HCEC 1CT (cell line): ENCODE measurements around the gene SEMA3E.
"Not testable (repeated sequence)": the region's sequence is repeated elsewhere in the genome, so short reads cannot be mapped to it uniquely, and the experiment has no call there.

Experiments used
- DNase-seq: peaks from one replicate; pipeline ENCODE4 v3.0.0-alpha.2; 2017

SEMA3E gene

GRCh38 chr7:83648464-83649241 is at the start of gene SEMA3E:
SEMA3E (minus strand) TSS chr7:83649139.
- DNase-seq: peak; percentile 52

- DNase-seq: peak; percentile 9
Observed at GRCh38 chr7:83697804-83698530, 49.0 kb upstream of the SEMA3E start.

- DNase-seq: no peak
Observed at GRCh38 chr7:83696101-83696500, 47.2 kb upstream of the SEMA3E start.

- DNase-seq: no peak
Observed at GRCh38 chr7:83695128-83695960, 46.4 kb upstream of the SEMA3E start.

DNA sequence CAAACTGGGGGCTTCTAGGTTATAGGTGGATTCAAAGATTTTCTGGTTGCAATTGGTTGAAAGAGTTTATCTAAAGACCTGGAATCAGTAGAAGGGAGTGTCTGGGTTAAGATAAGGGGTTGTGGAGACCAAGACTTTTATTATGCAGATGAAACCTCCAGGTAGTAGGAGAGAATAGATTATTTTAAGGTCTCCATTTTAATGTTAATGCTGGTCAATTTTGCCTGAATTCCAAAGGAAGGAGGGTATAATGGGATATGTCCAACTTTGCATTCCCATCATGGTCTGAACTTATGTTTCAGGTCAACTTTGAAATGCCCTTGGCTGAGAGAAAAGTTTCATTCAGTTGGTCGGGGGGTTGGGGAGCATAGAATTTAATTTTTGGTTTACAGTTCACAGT is 44.3 kb upstream of the SEMA3E start:
- no peak for DNase-seq

DNA sequence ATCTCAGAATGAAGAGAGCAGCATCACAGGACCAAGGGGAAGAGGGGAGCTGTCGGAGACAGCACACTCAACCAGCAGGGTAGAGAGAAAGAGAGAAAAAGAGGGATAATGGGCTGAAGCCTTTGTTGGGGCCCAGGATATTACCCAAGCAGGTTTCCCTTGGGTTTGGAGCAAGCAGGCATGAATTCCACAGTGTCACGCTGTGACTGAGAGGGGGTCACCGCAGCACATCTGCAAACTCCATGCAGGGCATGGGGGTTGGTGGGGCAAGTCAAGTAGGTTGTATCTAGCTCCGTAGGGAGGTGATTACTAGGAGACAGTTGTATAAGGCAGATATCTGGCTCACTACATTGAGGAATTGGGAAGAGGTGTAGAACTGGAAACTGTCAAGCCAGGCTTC is 42.2 kb upstream of the SEMA3E start:
- no peak for DNase-seq

- no peak for DNase-seq
Observed at GRCh38 chr7:83689855-83690254, 40.9 kb upstream of the SEMA3E start.

- DNase-seq: no peak
Observed at GRCh38 chr7:83686416-83686815, 37.5 kb upstream of the SEMA3E start.

- no peak for DNase-seq
Observed at GRCh38 chr7:83684928-83685327, 36.0 kb upstream of the SEMA3E start.

DNA sequence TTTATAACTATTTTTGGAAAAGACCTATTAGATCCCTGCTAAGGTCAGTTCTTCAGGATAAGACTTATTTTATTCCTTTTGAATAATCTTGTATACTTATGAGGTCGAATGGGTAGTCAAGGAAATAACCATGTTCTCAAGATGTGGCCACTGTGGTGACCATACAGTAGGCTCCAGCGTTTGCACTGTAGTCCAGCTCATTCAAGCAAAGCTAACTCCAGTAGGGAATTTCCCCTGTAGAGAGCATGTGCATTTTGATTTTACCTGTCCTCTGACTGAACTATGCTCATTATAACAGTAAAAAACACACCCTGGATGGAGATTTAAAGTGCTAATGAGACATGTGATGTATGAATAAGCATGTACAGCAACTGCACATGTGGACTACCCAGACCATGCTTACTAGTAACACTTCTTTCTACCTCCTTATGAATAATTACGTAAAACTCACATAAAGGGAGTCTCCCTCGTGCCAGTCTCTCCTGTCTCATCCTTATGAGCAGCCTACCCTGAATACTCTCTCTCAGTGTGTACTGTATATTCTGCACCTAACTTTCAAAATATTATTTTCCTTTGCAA is 32.4 kb upstream of the SEMA3E start:
- no peak for DNase-seq

DNA sequence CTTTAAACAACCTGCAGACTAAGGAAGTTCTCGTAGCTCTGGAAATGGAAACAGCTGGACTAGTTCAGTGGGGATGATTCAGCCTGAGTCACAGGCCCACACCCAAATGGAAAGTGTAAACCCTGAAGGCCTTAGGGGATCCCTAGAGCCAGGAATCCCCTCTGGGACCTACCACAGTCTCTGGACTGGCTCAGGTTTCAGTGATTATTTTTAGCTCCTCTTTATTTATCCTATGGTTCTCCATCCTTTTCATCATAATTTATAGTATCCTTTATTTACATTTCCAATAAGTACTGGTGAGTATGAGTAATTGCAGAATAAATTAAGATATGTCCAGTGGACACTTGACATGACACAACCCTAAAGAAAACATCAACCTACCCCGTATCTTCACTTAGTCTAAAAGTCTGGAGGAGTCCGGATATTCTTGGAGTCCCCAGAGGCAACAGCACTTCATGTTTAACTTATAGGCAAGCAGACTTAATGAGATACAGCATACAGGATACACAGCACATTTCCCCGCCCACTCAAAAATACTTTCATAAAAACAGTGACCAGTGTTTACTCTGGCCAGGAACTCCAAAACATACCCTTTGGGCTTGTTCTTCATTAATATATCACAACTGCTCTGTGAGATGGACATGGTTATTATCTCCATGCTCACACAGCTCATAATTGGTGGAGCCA is 28.4 kb upstream of the SEMA3E start:
- peak; percentile 95 for DNase-seq

DNA sequence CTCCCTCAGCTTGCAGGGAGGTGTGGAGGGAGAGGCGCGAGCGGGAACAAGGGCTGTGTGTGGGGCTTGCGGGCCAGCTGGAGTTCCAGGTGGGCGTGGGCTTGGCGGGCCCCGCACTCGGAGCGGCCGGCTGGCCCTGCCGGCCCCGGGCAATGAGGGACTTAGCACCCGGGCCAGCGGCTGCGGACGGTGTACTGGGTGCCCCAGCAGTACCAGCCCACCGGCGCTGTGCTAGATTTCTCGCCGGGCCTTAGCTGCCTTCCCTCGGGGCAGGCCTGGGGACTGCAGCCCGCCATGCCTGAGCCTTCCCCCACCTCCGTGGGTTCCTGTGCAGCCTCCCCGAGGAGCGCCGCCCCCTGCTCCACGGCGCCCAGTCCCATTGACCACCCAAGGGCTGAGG is 24.4 kb upstream of the SEMA3E start:
- DNase-seq: not testable (repeated sequence)

GRCh38 chr7:83672157-83672556 is 23.2 kb upstream of the SEMA3E start:
- no peak for DNase-seq

GRCh38 chr7:83663131-83663530 is 14.2 kb upstream of the SEMA3E start:
- no peak for DNase-seq

DNA sequence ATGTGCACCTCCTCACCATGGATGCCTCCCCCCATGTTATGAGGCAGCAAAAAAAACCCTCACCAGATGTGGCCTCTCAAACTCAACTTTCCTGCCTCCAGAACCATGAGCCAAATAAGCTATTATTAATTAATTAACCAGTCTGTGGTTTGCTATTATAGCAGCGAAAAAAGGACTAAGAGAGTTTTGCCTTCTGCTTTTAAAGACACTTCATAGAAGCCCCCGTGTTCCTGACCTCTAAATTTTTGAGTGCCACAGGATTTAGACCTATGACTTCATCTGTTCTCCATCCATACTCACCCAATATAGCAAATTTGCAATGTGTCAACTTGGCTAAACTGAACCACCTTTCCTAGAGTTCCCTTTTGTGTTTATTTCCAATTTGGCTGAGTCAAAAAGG is 9.2 kb upstream of the SEMA3E start:
- DNase-seq: no peak

DNA sequence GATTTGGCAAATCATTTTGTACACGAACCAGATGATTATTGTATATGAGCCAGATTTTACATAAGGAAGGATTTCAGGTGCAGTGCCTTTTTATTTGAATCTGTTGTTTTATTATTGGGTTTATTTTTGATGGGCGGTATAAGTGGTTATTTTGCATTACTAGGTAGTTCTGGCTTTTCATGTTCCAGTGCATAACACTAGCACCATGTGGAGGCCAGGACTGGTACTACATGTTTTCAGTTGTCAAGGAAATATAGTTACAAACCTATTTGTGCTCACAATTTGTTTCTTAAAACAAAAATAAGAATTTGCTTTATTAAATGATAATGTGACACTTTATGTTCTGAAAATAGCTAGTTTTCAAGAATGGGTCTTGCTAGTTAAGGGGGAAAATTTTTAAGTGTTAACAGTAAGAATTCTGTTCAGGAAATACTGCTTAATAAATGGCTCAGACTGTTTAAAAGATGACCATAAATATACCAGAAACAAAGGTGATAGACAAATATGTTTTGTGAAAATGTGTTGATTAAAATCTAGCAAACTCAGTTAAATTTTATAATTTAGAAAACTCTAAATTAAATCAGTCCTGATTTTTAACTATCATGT is 7.1 kb upstream of the SEMA3E start:
- DNase-seq: peak; percentile 59

DNA sequence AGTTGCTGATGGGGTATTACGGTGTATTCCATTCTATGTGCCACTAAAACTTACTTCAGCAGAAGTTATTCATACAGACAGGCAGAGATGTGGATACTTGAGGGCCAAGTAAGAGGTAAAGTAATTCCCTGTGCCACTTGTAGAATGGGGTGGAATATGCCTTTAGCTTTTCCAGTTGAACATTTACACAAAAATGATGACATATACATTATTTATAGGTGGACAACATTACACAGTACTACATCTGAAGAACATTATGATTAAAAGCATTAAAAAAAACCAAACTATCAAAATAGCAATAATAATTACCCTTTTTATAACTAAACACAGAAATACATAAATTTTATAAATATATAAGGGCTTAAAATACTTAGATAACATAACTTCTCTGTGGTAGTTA is 3.5 kb upstream of the SEMA3E start:
- no peak for DNase-seq

- no peak for DNase-seq
Observed at GRCh38 chr7:83649701-83650100, 762 bp upstream of the SEMA3E start.

DNA sequence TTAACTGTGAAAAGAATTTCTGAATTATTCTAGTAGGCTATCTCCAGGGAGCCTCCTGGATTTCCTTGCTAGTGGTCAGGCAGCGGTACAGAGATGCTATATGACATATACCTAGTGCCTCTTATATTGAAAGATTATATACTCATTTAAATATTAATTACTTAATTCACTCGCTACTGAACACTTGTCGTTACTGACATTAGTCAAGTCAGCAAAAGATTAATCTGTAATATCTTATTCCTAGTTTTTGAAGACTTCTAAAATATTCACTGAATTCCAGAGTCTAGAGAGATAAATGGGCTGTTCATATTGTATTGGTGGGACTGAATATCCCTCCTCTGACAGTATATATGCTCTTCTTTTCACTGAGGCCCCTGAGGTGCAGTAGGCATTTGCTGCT is 2.9 kb downstream of the SEMA3E start:
- no peak for DNase-seq

DNA sequence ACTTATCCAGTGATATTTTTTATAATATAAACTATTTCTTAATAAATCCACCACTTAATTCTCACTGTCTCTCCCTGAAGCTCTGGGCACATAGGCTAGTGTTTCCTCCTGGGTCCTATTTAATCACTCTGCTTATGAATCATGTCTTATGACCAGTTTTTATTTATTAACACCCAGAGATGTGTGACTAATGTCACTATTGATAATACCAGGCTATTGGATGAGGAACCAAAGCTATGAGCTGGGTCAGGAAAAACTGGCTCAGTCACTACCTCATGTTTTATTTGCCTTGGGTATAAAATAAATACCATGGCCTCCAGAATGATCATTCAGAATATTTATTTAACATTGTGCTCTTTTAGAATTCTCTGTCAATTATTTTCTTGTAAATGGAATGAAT is 5.2 kb downstream of the SEMA3E start:
- no peak for DNase-seq

- no peak for DNase-seq
Observed at GRCh38 chr7:83643012-83643411, 5.9 kb downstream of the SEMA3E start.
